Measurements from ENCODE around the gene EPHX1.

DNA sequence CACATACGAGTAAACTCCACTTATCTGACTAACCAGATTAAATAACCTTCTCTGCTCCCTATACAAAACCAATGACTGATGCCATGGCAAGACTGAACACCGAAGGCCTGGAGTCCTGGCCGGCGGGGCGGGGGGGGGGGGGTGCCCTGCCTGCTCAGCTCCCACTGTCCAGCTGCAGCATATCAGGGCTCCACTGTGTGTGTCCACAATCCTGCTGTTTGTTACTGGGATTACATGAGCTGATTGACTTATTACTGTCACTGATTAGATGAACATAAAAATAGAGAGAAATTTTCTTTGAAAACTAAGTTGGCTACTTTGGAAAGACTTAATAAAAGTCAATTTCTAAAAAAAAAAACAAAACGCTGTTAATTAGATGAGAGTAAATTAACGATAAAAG, 47.3 kb downstream of the EPHX1 start:
- TF ChIP-seq, protein P1, sequence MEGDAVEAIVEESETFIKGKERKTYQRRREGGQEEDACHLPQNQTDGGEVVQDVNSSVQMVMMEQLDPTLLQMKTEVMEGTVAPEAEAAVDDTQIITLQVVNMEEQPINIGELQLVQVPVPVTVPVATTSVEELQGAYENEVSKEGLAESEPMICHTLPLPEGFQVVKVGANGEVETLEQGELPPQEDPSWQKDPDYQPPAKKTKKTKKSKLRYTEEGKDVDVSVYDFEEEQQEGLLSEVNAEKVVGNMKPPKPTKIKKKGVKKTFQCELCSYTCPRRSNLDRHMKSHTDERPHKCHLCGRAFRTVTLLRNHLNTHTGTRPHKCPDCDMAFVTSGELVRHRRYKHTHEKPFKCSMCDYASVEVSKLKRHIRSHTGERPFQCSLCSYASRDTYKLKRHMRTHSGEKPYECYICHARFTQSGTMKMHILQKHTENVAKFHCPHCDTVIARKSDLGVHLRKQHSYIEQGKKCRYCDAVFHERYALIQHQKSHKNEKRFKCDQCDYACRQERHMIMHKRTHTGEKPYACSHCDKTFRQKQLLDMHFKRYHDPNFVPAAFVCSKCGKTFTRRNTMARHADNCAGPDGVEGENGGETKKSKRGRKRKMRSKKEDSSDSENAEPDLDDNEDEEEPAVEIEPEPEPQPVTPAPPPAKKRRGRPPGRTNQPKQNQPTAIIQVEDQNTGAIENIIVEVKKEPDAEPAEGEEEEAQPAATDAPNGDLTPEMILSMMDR (IDR thresholded peaks at IDR 0.05; ENCODE audit: low read depth, low read length), result no peak
- no peak for TF ChIP-seq EZH2phosphoT487 (IDR thresholded peaks at IDR 0.05; ENCODE audit: low read depth)

All from OCI-LY3 (cell line).